CD4-positive, alpha-beta T cell (primary cell): ENCODE results near the gene POU2F3. TPM values are rescaled to one million over a fixed set of nuclear protein-coding genes. Genes with fewer than 3 reads are reported as not detected.

Experiments used
- ATAC-seq: fragments of 200-7000 bp; cut with Tn5 transposase; one replicate; pipeline ENCODE4 v1.10.0; 2022; ENCODE audit warnings: mild to moderate bottlenecking; ENCODE audit not compliant: poor library complexity
- CTCF ChIA-PET: fragments of 350-600 bp; sonication (Branson Sonifier 250); formaldehyde crosslinking; loops from one replicate; lab custom pipeline; 2021; ENCODE audit warnings: antibody characterized with exemption, inconsistent platforms; lab: Charles Lee
- POLR2A ChIA-PET: fragments of 350-600 bp; sonication (Branson Sonifier 250); formaldehyde crosslinking; loops from one replicate; lab custom pipeline; 2021; ENCODE audit warnings: antibody characterized with exemption, inconsistent platforms; lab: Charles Lee
- DNase-seq, 14 experiments: peaks; one replicate each; pipeline ENCODE4 v3.0.0-alpha.2; 2013 to 2020; ENCODE audit warnings: mixed read lengths in 2 of 14
- H3K27ac ChIP-seq, 2 donors: one replicate each; pipeline versions ENCODE4 v1.5.1 to v1.7.0; 2013; ENCODE audit warnings: low read length in 2 of 2, low read depth in 1 of 2, mild to moderate bottlenecking in 1 of 2
- H3K27me3 ChIP-seq, 2 experiments: 1 replicate in 1 of 2; 2 replicates in 1 of 2; pipeline versions ENCODE4 v1.6.1 to v1.7.0; 2013; ENCODE audit warnings: low read length in 2 of 2, control low read depth in 1 of 2, mild to moderate bottlenecking in 1 of 2, moderate library complexity in 1 of 2; ENCODE audit not compliant: insufficient read depth in 2 of 2, control insufficient read depth in 1 of 2
- H3K36me3 ChIP-seq: one replicate; pipeline ENCODE4 v1.6.1; 2013; ENCODE audit warnings: low read length, control low read depth; ENCODE audit not compliant: insufficient read depth
- H3K4me1 ChIP-seq: one replicate; pipeline ENCODE4 v1.6.1; 2013; ENCODE audit warnings: low read length, control low read depth; ENCODE audit not compliant: insufficient read depth
- H3K4me3 ChIP-seq: one replicate; pipeline ENCODE4 v1.5.1; 2013; ENCODE audit warnings: mild to moderate bottlenecking, low read length, moderate library complexity
- H3K9me3 ChIP-seq, 2 experiments: 1 replicate in 1 of 2; 2 replicates in 1 of 2; pipeline versions ENCODE4 v1.6.1 to v1.7.0; 2013; ENCODE audit warnings: low read length in 2 of 2, mild to moderate bottlenecking in 2 of 2, control low read depth in 1 of 2, moderate library complexity in 1 of 2; ENCODE audit not compliant: control insufficient read depth in 1 of 2, insufficient read depth in 1 of 2
- H3K27ac Mint-ChIP-seq: one replicate; pipeline ENCODE4 v1.8.0; 2020; ENCODE audit warnings: mixed read lengths
- H3K27me3 Mint-ChIP-seq: one replicate; pipeline ENCODE4 v1.8.0; 2021; ENCODE audit warnings: mixed read lengths
- H3K36me3 Mint-ChIP-seq: one replicate; pipeline ENCODE4 v1.8.0; 2021; ENCODE audit warnings: low read depth, mixed read lengths
- H3K4me1 Mint-ChIP-seq: one replicate; pipeline ENCODE4 v1.8.0; 2021; ENCODE audit warnings: low read depth, mixed read lengths
- H3K4me3 Mint-ChIP-seq: one replicate; pipeline ENCODE4 v1.8.0; 2020; ENCODE audit warnings: mild to moderate bottlenecking, mixed read lengths
- H3K9me3 Mint-ChIP-seq: one replicate; pipeline ENCODE4 v1.8.0; 2020; ENCODE audit warnings: mixed read lengths
- intact Hi-C, 2 experiments: fragments of 100-400 bp; cut with DNase I in 1 of 2; cut with micrococcal nuclease in 1 of 2; formaldehyde crosslinking; loops; one replicate each; pipeline versions ENCODE4 v1.15.1 to v1.9.0; 2023 to 2025; cut with DNase I, micrococcal nuclease
- total RNA-seq, 174 experiments: library from RNA in 2 of 174; stranded (reverse) in 2 of 174; gene quantifications; one replicate each; pipeline ENCODE4 v1.2.3 and lab custom pipeline; 2021 to 2026
- TF ChIP-seq, protein P1 (sequence below): fragments of 200-600 bp; IDR thresholded peaks from one replicate; pipeline ENCODE4 v1.8.0; 2022; ENCODE audit warnings: antibody characterized with exemption, mild to moderate bottlenecking

POU2F3 gene
- total RNA-seq, 2 experiments from 2014 or later: not detected

DNA sequence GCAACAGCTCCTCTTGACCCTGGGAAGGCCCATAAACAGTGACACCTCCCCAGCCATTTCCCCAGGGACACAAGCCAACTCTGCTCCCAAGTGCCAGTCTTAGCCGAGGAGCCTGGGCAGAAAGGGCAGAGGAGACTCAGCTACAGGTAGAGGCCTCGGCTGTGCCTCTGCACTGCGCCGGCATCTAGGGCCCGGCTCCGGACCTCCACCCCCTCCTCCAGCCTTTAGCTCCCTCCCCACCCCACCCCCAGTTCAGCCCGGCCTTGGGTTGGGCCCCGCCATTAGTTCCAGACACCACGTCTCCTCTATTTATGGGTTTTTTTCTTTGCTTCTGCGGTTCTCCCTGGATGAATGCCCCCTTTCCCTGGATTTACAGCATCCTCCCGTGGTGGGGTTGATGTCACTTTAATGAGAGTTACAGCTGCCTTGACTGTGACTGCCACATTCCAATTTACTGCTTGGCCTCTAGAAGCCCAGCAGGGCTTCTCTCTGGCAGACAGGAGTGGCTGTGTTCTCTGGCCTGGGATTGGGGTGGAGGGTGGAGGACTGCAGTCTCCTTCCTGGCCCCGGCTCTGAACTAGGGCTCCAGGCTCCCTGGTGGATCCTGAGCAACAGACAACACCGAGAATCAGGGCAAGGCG, 42.6 kb upstream of the POU2F3 start:
- no peaks in the 10 kb centered on the region for H3K4me1 ChIP-seq
- H3K36me3 ChIP-seq: no peaks in the 10 kb centered on the region
- Mint-ChIP-seq H3K36me3 (no peaks in the 10 kb centered on the region), H3K9me3 (no peaks in the 10 kb centered on the region), H3K27ac (no peak overlapping the region), H3K27me3 (peaks cover 27% of the 10 kb centered on the region), H3K4me1 (no peaks in the 10 kb centered on the region), H3K4me3 (no peak overlapping the region)
- no peak overlapping the region for H3K4me3 ChIP-seq
- TF ChIP-seq, protein P1, sequence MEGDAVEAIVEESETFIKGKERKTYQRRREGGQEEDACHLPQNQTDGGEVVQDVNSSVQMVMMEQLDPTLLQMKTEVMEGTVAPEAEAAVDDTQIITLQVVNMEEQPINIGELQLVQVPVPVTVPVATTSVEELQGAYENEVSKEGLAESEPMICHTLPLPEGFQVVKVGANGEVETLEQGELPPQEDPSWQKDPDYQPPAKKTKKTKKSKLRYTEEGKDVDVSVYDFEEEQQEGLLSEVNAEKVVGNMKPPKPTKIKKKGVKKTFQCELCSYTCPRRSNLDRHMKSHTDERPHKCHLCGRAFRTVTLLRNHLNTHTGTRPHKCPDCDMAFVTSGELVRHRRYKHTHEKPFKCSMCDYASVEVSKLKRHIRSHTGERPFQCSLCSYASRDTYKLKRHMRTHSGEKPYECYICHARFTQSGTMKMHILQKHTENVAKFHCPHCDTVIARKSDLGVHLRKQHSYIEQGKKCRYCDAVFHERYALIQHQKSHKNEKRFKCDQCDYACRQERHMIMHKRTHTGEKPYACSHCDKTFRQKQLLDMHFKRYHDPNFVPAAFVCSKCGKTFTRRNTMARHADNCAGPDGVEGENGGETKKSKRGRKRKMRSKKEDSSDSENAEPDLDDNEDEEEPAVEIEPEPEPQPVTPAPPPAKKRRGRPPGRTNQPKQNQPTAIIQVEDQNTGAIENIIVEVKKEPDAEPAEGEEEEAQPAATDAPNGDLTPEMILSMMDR: no peak
- H3K27me3 ChIP-seq: peaks cover 3% of the 10 kb centered on the region in 2 experiments
- DNase-seq (no peak), ATAC-seq (no peak)
- no peak overlapping the region for H3K27ac ChIP-seq
- ChIA-PET POLR2A (no interaction called here), CTCF (no interaction called here)
- intact Hi-C loops: no loop called here
- peaks cover 0 to 4% of the 10 kb centered on the region in 2 experiments for H3K9me3 ChIP-seq

DNA sequence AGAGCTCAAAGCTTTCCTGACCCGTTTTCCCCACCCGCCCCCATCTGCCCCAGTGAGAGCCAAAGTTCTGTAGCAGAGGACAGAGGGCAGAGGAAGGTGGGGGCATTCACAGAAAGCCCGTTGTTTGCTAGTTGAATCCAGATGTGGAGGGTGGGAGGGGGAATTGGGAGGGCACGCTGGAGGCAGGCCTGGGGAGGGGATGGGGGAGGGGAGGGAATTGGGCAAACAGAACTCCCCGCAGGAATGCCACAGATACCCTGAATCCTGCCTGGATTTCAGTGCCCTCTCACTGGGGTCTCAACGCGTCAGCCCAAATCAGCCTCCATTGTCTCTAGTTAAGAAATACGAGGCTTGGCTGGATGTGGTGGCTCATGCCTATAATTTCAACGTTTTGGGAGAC, 42.0 kb upstream of the POU2F3 start:
- no peaks in the 10 kb centered on the region for H3K9me3 Mint-ChIP-seq
- intact Hi-C loops: no loop called here
- CTCF ChIA-PET: no interaction called here
- no peaks in the 10 kb centered on the region for H3K4me1 ChIP-seq
- H3K36me3 Mint-ChIP-seq: no peaks in the 10 kb centered on the region
- DNase-seq: no peak
- ATAC-seq: no peak
- no peaks in the 10 kb centered on the region for H3K36me3 ChIP-seq
- POLR2A ChIA-PET: no interaction called here
- no peak overlapping the region for H3K4me3 Mint-ChIP-seq
- no peak overlapping the region for H3K27ac Mint-ChIP-seq
- TF ChIP-seq, protein P1: no peak
- no peak overlapping the region for H3K4me3 ChIP-seq
- H3K9me3 ChIP-seq: peaks cover 0 to 4% of the 10 kb centered on the region in 2 experiments
- no peaks in the 10 kb centered on the region for H3K4me1 Mint-ChIP-seq
- no peak overlapping the region for H3K27ac ChIP-seq
- H3K27me3 Mint-ChIP-seq: peaks cover 27% of the 10 kb centered on the region
- H3K27me3 ChIP-seq: peaks cover 3% of the 10 kb centered on the region in 2 experiments

DNA sequence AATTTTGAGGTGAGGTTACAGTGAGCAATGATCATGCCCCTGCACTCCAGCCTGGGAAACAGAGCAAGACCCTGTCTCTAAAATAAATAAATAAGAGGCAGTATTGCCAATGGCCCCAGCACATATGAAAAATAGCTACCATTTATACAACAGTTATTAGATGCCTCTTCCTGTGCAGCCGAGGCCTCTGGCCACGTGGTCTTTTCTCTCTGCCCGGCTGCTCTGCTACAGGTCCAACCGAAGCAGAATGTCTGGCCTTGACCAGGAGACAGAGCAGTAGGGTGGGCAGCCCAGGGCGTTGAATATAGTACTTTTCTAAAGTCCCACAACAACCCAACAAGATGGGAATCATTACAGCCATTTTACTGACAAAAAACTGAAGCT, 41.5 kb upstream of the POU2F3 start:
- H3K27me3 ChIP-seq: peaks cover 3% of the 10 kb centered on the region in 2 experiments
- TF ChIP-seq, protein P1: no peak
- intact Hi-C loops: no loop called here
- DNase-seq: no peak
- no peak overlapping the region for H3K27ac ChIP-seq
- no peaks in the 10 kb centered on the region for H3K4me1 Mint-ChIP-seq
- H3K4me3 Mint-ChIP-seq: no peak overlapping the region
- no peaks in the 10 kb centered on the region for H3K36me3 Mint-ChIP-seq
- H3K4me1 ChIP-seq: no peaks in the 10 kb centered on the region
- ChIA-PET POLR2A (no interaction called here), CTCF (no interaction called here)
- H3K9me3 Mint-ChIP-seq: no peaks in the 10 kb centered on the region
- no peak for ATAC-seq
- H3K4me3 ChIP-seq: no peak overlapping the region
- H3K9me3 ChIP-seq: peaks cover 0 to 4% of the 10 kb centered on the region in 2 experiments
- H3K27me3 Mint-ChIP-seq: peaks cover 27% of the 10 kb centered on the region
- no peak overlapping the region for H3K27ac Mint-ChIP-seq
- no peaks in the 10 kb centered on the region for H3K36me3 ChIP-seq
